NCI-H2029 treated with DMSO at 0.1 percent for 48 hours (cell line): ENCODE data around the gene ATXN2.
A peak's percentile ranks its signal among the peaks of the same experiment; 100 is the strongest.

Experiments
- DNase-seq: peaks from one replicate; lab custom pipeline; 2025; lab: John Stamatoyannopoulos, UW

ATXN2 gene

DNA sequence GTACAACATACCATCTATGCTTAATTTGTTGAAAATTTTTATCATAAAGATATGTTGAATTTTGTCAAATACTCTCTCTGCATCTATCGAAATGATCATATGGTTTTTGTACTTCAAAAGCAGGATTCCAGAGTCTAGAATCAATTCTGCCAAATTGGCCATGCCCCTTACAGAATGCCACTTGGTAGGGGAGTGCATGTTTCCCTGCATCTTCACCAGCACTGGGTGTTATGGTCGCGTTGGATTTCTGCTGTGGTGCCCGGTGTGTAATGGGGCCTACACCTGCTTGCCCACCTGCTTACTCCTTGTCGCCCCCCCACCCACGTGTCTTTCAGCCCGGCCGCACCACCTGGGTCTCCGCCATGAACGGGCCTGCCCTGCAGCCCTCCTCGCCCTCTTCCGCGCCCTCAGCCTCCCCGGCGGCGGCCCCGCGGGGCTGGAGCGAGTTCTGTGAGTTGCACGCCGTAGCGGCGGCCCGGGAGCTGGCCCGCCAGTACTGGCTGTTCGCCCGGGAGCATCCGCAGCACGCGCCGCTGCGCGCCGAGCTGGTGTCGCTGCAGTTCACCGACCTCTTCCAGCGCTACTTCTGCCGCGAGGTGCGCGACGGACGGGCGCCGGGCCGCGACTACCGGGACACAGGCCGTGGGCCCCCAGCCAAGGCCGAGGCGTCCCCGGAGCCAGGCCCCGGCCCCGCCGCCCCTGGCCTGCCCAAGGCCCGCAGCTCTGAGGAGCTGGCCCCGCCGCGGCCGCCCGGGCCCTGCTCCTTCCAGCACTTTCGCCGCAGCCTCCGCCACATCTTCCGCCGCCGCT, 181.1 kb downstream of the ATXN2 start:
- no peak for DNase-seq

- no peak for DNase-seq
Observed at GRCh38 chr12:111417290-111417689, 181.8 kb downstream of the ATXN2 start.

DNA sequence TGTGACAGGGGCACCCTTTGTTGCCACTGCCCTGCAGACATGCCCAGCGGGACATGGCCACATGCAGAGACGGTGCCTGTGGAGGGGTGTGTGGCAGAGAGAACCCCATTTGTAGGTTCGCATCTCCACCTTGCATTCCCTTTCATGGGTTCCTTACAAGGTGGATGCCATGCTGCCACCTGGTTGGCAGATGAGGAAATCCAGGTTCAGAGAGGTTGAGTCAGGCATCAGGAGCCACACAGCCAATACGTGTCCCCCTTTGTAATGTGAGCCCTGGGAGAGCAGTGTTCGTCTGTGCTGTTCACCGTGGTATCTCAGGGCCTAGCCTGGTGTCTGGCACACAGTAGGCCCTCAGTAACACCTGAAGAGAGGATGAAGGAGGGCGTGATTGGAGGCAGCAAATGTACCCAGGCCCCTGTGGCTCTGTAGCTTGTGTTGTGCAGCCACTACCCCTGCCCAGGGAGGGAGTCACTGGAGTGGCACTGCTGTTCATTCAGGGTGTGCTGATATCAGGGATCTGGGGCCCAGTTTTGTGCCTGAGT, 184.3 kb downstream of the ATXN2 start:
- DNase-seq = no peak

GRCh38 chr12:111413442-111414086, 185.6 kb downstream of the ATXN2 start:
- DNase-seq = no peak

DNA sequence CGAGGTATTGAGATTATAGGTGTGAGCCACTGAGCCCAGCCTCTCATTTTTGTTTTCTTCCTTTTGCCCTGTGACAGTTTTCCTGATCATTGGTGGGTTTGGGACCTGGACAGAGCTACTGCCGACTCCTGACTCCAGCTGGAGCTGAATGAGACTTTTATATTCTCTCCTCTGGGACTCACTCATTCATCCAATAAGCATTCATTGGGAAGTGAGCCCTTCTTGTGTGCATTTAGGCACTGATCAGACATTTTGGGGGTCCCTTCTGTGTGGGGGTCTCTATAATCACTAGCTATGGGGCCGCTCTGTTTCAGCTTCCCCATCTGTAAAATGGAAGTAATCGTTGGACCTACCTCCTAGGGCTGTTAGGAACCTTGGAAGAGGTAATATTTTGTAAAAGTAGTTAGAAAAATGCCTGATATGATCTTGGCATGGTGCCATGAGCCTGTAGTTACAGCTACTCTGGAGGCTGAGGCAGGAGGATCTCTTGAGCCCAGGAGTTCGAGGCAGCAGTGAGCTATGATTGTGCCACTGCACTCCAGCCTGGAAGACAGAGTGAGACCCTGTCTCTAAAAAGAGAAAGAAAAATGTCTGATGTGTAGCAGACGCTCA, 186.2 kb downstream of the ATXN2 start:
- DNase-seq = no peak

GRCh38 chr12:111412007-111412829, 186.9 kb downstream of the ATXN2 start:
- DNase-seq = no peak

- DNase-seq = no peak
Observed at GRCh38 chr12:111411185-111411764, 187.8 kb downstream of the ATXN2 start.

- DNase-seq = no peak
Observed at GRCh38 chr12:111410431-111411184, 188.5 kb downstream of the ATXN2 start.

- DNase-seq = no peak
Observed at GRCh38 chr12:111409780-111410430, 189.2 kb downstream of the ATXN2 start.

- DNase-seq = no peak
Observed at GRCh38 chr12:111409403-111409779, 189.7 kb downstream of the ATXN2 start.

DNA sequence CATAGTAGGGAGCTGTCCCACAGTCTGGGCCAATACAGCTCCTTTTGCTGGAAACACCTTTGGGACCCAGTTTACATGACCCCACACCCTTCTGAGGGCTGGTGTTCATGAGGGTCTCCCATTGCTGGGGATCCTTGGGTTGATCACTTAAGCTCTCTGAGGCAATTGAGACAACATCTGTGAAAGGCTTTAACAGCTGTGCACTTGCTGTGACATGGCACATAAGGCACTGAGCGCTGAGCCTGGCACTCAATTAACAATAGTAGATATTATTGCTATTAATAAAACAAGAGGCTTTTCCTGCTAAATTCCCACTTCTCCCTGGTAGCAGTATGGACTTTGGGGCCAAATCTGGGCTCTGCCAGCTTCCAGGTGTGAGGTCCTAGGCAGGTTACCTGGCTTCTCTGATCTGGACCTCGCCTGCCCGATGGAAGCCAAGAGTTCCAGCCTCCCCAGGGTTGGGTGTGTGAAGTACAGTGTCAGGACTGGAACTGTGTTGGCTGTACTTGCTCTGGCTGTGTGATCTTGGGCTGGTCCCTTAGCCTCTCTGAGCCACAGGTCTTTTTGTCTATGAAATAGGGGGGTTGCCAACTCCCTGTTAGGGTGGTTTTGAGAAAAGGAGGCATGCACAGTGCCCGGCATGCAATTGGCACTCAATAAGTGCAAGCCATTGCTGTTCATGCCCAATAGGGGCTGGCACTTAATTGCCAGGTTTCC, 190.3 kb downstream of the ATXN2 start:
- no peak for DNase-seq

DNA sequence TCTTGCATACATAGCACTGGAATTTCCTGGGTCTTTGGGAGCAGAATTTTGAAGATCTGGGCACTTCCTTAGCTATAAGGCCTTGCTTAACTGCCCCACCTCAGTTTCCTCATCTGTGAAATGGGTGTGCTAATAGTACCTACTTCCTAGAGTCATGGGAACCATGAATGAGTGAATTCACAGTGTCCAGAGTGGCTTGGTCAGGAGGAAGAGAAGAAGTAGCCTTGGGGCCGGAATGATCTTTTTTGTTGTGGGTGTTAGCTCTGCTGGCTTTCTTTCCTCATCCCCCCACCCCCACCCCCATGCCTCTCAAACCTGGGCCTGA, 191.0 kb downstream of the ATXN2 start:
- no peak for DNase-seq

DNA sequence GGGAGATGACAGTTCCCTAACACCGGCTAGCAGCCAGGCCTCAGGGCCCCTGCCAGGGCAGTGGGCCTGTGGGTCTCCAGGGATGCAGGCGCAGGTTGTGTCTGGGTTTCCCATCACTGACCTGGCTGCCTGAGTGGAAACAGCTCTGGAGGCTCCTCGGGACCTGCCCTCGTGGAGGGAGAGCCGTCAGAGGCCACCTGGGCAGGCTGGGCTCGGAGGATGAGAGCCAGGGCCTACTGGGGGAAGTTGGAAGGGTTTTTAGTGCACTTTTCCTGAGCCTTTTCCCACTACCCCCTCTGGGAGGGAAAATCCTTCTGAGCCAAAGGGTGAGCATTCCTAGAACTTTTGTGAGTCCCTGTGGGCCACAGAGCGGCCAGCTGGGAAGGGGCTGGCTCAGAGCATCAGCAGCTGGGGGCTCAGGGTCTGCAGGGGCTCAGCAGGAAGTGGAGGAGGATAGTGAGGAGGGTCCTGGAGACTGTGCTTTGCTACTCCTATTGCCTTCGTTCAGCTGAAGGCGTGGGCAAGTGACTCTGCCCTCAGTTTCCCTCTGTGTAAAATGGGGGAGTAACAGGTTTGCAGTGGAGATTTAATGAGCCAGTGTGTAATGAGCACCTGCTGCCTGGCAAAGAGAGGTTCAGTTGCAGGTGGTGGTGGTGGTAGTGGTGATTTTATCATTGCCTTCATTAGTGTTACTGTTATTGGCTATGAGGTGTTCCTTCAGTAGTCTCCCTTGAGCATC, 191.6 kb downstream of the ATXN2 start:
- DNase-seq = no peak

DNA sequence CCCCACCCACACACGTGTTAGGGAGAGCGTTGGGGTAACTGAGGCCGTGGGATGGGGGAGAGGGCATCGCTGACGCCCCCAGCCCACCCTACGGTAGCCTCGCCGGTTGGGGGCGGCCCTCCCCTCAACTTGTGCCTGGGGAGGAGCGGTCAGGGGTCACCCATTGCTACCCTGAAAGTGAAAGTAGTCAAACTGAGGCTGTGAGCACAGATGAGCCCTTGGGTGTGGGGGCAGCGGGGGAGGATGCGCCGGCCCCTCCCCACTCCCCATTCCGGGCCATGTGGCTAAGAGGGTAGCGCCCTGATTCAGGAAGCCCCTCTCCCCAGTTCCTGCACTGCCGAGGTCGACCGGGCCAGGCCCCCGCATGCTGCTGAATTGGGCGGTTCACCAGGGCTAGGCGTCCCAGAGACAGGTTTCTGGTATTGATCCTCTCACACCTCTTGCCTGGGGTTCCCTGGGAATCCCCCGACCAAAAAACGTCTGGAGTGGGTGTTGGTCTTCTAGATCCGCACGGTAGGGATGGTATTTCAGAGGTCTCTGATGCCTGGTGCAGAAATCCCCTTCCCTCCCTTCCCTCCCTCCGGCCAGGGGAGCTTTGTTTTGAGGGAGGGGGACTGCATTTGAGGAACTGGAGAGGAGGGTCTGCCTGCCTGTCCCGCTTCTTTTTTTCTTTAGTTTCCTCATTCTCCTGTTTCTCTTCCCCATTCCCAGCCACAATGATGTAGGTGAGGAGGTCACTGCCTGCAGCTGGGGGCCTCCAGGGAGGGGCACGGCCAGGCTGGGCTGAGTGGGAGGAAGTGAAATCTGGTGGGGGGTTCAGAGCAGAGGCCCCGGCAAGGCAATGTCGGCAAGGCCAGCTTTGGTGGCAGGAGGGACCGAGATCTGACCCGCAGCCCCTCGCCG, 192.4 kb downstream of the ATXN2 start:
- no peak for DNase-seq

DNA sequence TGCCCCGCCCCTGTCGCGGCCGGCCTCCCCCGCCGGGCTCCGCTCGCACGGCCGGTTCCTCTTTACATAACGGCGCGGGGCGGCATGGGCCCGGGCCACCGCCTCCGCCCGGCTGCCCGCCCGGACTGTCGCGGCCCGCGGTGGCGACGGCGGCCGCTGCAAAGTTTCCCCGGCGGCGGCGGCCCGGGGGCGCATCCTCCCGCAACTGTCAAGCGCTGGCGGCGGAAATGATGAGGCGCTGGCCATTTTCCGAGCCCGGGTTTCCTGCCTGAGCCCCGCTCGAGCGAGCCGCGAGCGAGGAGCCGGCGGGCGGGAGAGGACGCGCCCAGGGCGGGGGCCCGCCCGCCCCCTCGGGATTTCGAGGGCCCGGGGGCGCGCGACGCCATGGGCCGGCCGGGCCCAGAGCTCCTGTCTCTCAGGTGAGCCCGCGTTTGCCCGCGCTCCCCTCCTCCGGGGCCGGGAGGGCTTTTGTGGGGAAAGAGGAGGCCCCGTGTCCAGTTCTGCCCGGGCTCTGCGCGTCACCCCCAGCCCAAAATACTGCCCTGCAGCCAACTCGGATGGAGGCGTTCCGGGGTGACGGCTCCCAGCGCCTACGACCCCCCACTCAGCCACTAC, 193.1 kb downstream of the ATXN2 start, which contains the start of gene SH2B3:
TSS of gene SH2B3 (plus strand) at position 65 of the 615 bp plus-strand sequence. CDS start 12,223 bp downstream, outside the sequence.
- DNase-seq = no peak

DNA sequence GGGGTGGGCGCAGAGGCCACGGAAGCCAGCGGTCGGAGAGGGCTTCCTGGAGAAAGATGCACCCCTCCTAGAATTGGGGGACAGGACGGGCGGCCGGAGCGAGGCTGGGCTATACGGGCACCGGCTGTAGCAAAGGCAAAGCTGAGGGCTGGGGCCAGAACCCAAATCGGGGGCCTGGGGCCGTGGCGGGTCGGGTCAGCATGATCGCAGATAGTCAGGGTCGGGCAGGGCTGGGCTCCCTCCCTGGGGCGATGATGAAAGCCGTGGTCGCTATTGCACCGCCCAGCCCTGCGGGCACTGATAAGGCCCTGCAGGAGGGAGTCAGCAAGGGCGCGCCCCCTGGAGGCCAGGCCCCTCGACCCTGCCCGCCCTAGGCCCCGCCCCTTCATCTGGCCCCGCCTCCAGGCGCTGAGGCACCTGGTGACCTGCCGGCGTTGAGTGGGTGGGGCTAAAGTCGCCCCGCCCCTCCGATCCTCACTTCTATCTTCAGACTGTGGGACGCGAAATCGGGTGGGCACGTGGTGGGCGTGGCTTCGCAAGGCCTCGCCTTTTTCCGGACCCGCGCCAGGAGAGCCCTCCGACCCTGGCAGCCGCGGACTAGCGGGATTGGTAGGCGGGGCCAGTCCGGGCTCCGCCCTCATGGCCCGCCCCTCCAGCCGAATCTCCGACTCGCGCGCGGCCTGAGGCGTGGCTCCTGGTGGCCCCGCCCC, 193.8 kb downstream of the ATXN2 start:
- peak; percentile 91 for DNase-seq
